Breast epithelium (tissue), 4 donors: ENCODE measurements around the gene CST8. TPM values are rescaled to one million over a fixed set of nuclear protein-coding genes. Genes with fewer than 3 reads are reported as not detected.

Experiments used
- DNase-seq, 2 donors: peaks; one replicate each; pipeline ENCODE4 v3.0.0-alpha.2; 2019; ENCODE audit warnings: low spot score in 2 of 2
- H3K27ac ChIP-seq, 2 donors: fragments of 200-600 bp; sonication (generic) in 1 of 2; one replicate each; pipeline ENCODE4 v1.5.1; 2016 to 2019; ENCODE audit warnings: mild to moderate bottlenecking in 1 of 2
- H3K27me3 ChIP-seq, 2 donors: fragments of 200-600 bp; sonication (generic) in 1 of 2; one replicate each; pipeline versions ENCODE4 v1.5.1 to v1.6.0; 2017 to 2019; ENCODE audit warnings: control low read depth in 1 of 2, mild to moderate bottlenecking in 1 of 2
- H3K36me3 ChIP-seq: fragments of 200-600 bp; one replicate; pipeline ENCODE4 v1.5.1; 2019
- H3K4me1 ChIP-seq, 2 donors: fragments of 200-600 bp; sonication (generic); one replicate each; pipeline ENCODE4 v1.5.1; 2016 to 2019; ENCODE audit warnings: control low read depth in 1 of 2
- H3K4me3 ChIP-seq, 3 donors: fragments of 200-600 bp; sonication (generic); 1 replicate in 2 of 3; 2 replicates in 1 of 3; pipeline ENCODE4 v1.5.1; 2016 to 2019; ENCODE audit warnings: mild to moderate bottlenecking in 3 of 3, moderate library complexity in 2 of 3
- H3K9me3 ChIP-seq, 2 donors: fragments of 200-600 bp; sonication (generic) in 1 of 2; one replicate each; pipeline ENCODE4 v1.5.1; 2016 to 2019; ENCODE audit warnings: control low read depth in 1 of 2
- POLR2A ChIP-seq: fragments of 450-650 bp; IDR thresholded peaks from one replicate; pipeline ENCODE4 v1.6.1; 2016; ENCODE audit warnings: antibody characterized with exemption, mild to moderate bottlenecking, moderate library complexity
- POLR2AphosphoS5 ChIP-seq, 3 donors: sonication (generic); formaldehyde crosslinking; IDR thresholded peaks; one replicate each; pipeline ENCODE4 v1.6.1; 2017; ENCODE audit warnings: antibody characterized with exemption in 3 of 3
- intact Hi-C: fragments of 100-400 bp; cut with DNase I; formaldehyde crosslinking; loops from one replicate; pipeline ENCODE4 v1.15.1; 2023; ENCODE audit warnings: low total_unique reads
- total RNA-seq, 3 donors: library from RNA; depleted of rRNA; stranded (reverse); fragments of >200 nt; gene quantifications; one replicate each; pipeline ENCODE4 v1.1.0, GENCODE V29; 2016
- TF ChIP-seq, protein P1 (sequence below), 3 donors: fragments of 450-650 bp; IDR thresholded peaks; one replicate each; pipeline ENCODE4 v1.5.1; 2016 to 2017; ENCODE audit warnings: antibody characterized with exemption in 3 of 3, mild to moderate bottlenecking in 3 of 3, moderate library complexity in 3 of 3

Gene CST8
- total RNA-seq, 3 donors from 2014 or later: not detected

DNA sequence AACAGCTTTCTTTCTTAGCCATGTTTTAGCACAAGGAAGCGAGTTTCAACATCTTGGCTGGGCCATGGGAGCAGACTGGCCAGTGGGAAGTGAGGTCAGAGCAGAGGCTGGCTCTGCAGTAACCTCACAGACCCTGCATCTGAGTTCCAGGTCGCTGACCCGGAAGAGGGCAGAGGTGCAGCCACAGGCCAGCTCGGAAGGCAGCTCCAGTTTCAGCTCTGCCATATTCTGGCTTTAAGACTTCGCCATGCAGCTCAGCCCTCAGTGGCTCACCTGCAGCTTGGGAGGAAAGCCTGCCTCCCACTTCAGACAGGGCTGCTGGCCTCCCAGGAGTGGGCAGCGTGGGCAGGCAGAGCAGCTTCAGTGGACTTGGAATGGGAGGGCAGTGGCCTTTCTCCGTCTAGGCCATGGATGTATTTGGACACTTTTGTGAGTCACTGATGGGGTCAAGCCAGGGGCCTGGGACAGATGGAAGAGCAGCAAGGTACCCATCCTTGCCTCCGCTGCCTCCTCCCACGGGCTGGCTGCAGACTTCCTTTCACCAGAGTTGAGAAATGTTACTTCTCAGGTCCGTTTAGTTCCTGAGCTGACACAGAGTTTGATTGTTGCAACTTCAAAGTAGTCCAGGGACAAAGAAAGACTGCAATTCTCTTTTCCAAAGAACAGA lies 18.5 kb downstream of the CST8 start:
- no peak for DNase-seq
- H3K9me3 ChIP-seq: no peaks in the 10 kb centered on the region
- no peak overlapping the region for H3K4me3 ChIP-seq
- no peaks in the 10 kb centered on the region for H3K36me3 ChIP-seq
- intact Hi-C loops: no loop called here
- no peaks in the 10 kb centered on the region for H3K27me3 ChIP-seq
- H3K27ac ChIP-seq: no peak overlapping the region
- no peaks in the 10 kb centered on the region for H3K4me1 ChIP-seq
- TF ChIP-seq POLR2AphosphoS5 (IDR thresholded peaks at IDR 0.05): no peak
- TF ChIP-seq POLR2A: no peak
- TF ChIP-seq, protein P1, sequence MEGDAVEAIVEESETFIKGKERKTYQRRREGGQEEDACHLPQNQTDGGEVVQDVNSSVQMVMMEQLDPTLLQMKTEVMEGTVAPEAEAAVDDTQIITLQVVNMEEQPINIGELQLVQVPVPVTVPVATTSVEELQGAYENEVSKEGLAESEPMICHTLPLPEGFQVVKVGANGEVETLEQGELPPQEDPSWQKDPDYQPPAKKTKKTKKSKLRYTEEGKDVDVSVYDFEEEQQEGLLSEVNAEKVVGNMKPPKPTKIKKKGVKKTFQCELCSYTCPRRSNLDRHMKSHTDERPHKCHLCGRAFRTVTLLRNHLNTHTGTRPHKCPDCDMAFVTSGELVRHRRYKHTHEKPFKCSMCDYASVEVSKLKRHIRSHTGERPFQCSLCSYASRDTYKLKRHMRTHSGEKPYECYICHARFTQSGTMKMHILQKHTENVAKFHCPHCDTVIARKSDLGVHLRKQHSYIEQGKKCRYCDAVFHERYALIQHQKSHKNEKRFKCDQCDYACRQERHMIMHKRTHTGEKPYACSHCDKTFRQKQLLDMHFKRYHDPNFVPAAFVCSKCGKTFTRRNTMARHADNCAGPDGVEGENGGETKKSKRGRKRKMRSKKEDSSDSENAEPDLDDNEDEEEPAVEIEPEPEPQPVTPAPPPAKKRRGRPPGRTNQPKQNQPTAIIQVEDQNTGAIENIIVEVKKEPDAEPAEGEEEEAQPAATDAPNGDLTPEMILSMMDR (IDR thresholded peaks at IDR 0.05): no peak

DNA sequence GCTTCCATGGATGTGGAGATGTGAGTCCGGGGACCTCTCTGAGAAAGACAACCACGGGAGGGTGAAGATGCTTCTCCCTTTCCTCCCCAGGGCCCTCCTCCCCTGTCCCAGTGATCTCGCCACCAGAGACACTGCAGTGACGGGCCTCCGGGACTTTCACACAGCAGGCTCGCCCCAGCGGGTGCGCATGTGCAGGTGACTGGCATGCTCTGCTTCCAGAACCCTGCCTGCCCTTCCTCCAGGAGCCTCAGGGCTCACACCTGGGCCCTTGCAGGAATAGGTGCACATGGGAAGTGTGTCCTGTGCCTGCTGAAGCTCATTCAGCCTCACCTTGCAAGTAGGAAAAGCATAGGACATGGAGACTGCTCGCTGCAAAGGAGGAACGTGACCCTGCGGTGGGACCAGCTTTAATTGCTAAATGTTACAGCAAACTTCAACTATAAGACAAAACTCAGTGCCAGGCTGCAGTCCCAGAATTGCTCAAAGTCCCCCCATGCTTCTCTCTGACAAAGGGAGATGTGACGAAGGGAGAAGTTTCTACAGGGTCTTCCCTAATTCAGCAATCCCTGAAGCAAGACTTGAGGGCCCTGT lies 19.2 kb downstream of the CST8 start:
- Histone ChIP-seq H3K4me1 (no peaks in the 10 kb centered on the region), H3K36me3 (no peaks in the 10 kb centered on the region), H3K9me3 (no peaks in the 10 kb centered on the region), H3K27me3 (no peaks in the 10 kb centered on the region), H3K4me3 (no peak overlapping the region), H3K27ac (no peak overlapping the region)
- no peak for TF ChIP-seq POLR2AphosphoS5 (IDR thresholded peaks at IDR 0.05)
- no peak for TF ChIP-seq POLR2A
- TF ChIP-seq, protein P1 (IDR thresholded peaks at IDR 0.05): no peak
- intact Hi-C loops: no loop called here
- DNase-seq: no peak

DNA sequence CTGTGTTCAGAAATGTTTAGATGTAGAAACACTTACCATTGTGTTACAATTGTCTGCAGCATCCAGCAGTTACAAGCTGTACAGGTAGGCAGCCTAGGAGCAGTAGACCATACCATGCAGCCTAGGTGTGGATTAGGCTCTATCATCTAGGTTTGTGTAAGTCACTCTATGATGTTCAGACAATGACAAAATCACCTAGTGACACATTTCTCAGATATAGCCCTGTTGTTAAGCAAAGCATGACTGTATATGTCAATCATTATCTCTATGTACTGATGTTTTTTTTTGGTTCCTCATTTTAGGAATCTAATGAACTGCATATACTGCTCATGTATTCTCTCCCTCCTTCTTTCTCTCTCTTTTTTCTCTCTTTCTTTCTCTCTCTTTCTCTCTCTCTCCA lies 22.2 kb downstream of the CST8 start:
- DNase-seq: no peak
- no peak for TF ChIP-seq POLR2AphosphoS5 (IDR thresholded peaks at IDR 0.05)
- TF ChIP-seq, protein P1 (IDR thresholded peaks at IDR 0.05): no peak
- intact Hi-C loops: no loop called here
- H3K4me1 ChIP-seq: no peaks in the 10 kb centered on the region
- H3K27ac ChIP-seq: no peak overlapping the region
- H3K27me3 ChIP-seq: no peaks in the 10 kb centered on the region
- H3K36me3 ChIP-seq: no peaks in the 10 kb centered on the region
- no peaks in the 10 kb centered on the region for H3K9me3 ChIP-seq
- H3K4me3 ChIP-seq: no peak overlapping the region

DNA sequence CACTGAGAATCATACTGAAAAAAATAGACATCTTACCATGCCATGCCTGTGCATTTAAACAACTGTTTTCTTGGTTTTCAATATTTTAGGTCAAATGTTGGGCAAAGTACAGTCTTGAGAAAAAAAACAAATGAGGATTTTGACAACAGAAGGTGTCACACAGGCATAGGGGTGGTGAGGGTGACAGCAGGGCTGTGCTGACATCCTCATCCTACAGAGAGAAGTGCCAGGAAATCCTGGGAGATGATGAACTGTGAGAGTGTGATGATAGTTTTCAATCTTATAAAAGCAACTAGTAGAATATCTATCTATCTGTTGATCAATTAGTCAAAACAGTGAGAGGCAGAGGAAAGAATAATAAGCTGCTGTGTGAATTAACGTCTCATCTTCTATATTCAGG lies 23.9 kb downstream of the CST8 start:
- intact Hi-C loops: no loop called here
- no peak for DNase-seq

More for the DNA sequence above, 23.9 kb downstream of the CST8 start:
- Histone ChIP-seq H3K4me3 (no peak overlapping the region), H3K4me1 (no peaks in the 10 kb centered on the region), H3K27me3 (no peaks in the 10 kb centered on the region), H3K27ac (no peak overlapping the region), H3K36me3 (no peaks in the 10 kb centered on the region), H3K9me3 (no peaks in the 10 kb centered on the region)
- TF ChIP-seq POLR2AphosphoS5 (IDR thresholded peaks at IDR 0.05) (no peak), POLR2A (no peak)
- TF ChIP-seq, protein P1 (IDR thresholded peaks at IDR 0.05): no peak
